ENCODE measurements around the gene ADRA2C. TPM values are rescaled to one million over a fixed set of nuclear protein-coding genes. Genes with fewer than 3 reads are reported as not detected.

ADRA2C gene
- total and polyA plus RNA-seq, 9 of the 15 experiments (the other 6 are each of a cell fraction or from before 2014, with no cell fraction given), result 0.06 to 0.58 (median 0.14) TPM; not detected in 2

- DNase-seq (ENCODE audit: extremely low read depth in 1 of 4, low spot score in 3 of 4), result no peak
- Histone ChIP-seq H3K36me3 (ENCODE audit: control insufficient read depth, insufficient read depth, low read length) (no peaks in the 10 kb centered on the region), H3K9me1 (ENCODE audit: control insufficient read depth, insufficient read depth, low read length) (no peaks in the 10 kb centered on the region), H3K9me3 (replicated peaks; ENCODE audit: control insufficient read depth, insufficient read depth, low read depth, low read length) (no peaks in the 10 kb centered on the region), H3K4me3 (no peak overlapping the region), H3K27me3 (ENCODE audit: control insufficient read depth in 2 of 2, insufficient read depth in 2 of 2, low read length in 2 of 2) (peaks cover 2 to 51% of the 10 kb centered on the region in 2 experiments; a peak in 3 of 5 replicates), H3K27ac (ENCODE audit: extremely low read depth, low read depth, low read length) (no peak overlapping the region), H4K20me1 (replicated peaks; ENCODE audit: control insufficient read depth, insufficient read depth, low read length) (no peaks in the 10 kb centered on the region), H3K79me2 (ENCODE audit: control insufficient read depth, insufficient read depth, low read length) (no peaks in the 10 kb centered on the region), H3K9ac (ENCODE audit: insufficient read depth in 1 of 2, low read depth in 2 of 2, low read length in 2 of 2) (no peak overlapping the region), H3K4me2 (ENCODE audit: insufficient read depth, low read length) (no peak overlapping the region), H3K4me1 (replicated peaks in 1 of 2; ENCODE audit: control insufficient read depth in 2 of 2, insufficient read depth in 2 of 2, low read length in 2 of 2) (peaks cover 0 to 4% of the 10 kb centered on the region in 2 experiments; a peak in 1 of 5 replicates), H2AFZ (ENCODE audit: low read depth, low read length) (no peak overlapping the region)
- ATAC-seq, result no peak
- no peak for FAIRE-seq
- in situ Hi-C loops (cut with MboI), result no loop called here
- no peak for TF ChIP-seq FOXJ3 (CRISPR knock-in tag; IDR thresholded peaks at IDR 0.05)
- no peak for TF ChIP-seq HEY1 (CRISPR knock-in tag; IDR thresholded peaks at IDR 0.05; ENCODE audit: borderline replicate concordance)
- TF ChIP-seq NR4A1 (CRISPR knock-in tag; IDR thresholded peaks at IDR 0.05), result no peak
- no peak for TF ChIP-seq NR4A1 (tag; IDR thresholded peaks at IDR 0.05)
- no peak for TF ChIP-seq CBX1 (IDR thresholded peaks at IDR 0.05; ENCODE audit: low read depth)
- no peak for TF ChIP-seq TEAD4 (IDR thresholded peaks at IDR 0.05; ENCODE audit: low read length)
- TF ChIP-seq TEAD4 (CRISPR knock-in tag; IDR thresholded peaks at IDR 0.05; ENCODE audit: borderline replicate concordance), result no peak
- TF ChIP-seq TCF3 (CRISPR knock-in tag; IDR thresholded peaks at IDR 0.05), result no peak
- no peak for TF ChIP-seq KLF16 (IDR thresholded peaks at IDR 0.05)
- TF ChIP-seq RAD51 (IDR thresholded peaks at IDR 0.05; ENCODE audit: borderline replicate concordance, low read depth), result no peak
- no peak for TF ChIP-seq DACH1 (IDR thresholded peaks at IDR 0.05; ENCODE audit: partially characterized antibody)
- 0% methylated on average over 8 of the region's 8 CpGs for WGBS (ENCODE audit: insufficient coverage, low coverage, missing lambda C conversion rate)
- BruUV-seq (replicated peaks), result no TSS peak
- CTCF ChIA-PET (ENCODE audit: low intra/inter-chr PET ratio), result no interaction called here
- POLR2A ChIA-PET, result interaction anchor here (1.0 kb wide), 1 partner anchor 12 kb away, joined by 3 read pairs; no protein-coding TSS in a partner anchor
- intact Hi-C loops (cut with micrococcal nuclease), result no loop called here
These were observed 35.3 kb downstream of the ADRA2C start for GRCh38 chr4:3801521-3801920.

All from K562 (cell line).